Measurements from ENCODE around the gene IGLL1.
"Not testable (repeated sequence)": the region's sequence is repeated elsewhere in the genome, so short reads cannot be mapped to it uniquely, and the experiment has no call there.

Gene IGLL1

DNA sequence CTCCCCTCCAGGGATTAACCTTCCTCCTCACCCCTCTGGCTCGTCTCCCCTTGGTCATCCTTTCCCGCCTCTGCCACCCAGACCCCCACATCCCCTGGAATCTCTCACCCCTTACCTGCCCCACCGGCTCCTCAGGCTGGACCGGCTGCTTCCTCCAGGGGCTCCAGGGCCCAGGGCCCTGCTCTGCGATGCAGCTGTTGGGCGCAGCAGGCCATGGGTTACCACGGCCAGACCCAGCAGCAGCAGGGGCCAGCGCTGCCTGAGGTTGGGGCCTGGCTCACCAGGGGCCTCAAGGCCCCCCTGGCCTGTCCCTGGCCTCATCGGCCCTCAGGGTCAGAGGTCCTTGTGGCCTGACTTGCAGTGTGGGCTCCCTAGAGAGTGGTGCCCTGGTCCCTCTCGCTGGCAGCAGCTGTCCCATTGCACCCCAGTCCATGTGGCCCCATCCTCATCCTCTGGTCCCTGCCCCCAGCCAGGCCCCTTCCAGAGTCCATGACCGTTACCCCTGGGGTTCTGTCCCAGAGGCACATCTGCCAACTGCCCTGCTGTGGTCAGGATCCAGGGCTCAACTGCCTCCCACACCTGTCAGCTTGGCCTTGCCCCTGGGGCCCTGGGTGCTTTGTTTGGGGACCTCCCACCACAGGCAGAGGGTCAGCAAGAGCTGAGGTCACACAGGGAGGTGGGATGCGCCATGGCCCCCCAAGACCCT, at the start of gene IGLL1:
Gene IGLL1 (minus strand): TSS at position 421 of the 706 bp plus-strand sequence. CDS start 100 bp downstream, at position 321.
- no peak for DNase-seq

DNA sequence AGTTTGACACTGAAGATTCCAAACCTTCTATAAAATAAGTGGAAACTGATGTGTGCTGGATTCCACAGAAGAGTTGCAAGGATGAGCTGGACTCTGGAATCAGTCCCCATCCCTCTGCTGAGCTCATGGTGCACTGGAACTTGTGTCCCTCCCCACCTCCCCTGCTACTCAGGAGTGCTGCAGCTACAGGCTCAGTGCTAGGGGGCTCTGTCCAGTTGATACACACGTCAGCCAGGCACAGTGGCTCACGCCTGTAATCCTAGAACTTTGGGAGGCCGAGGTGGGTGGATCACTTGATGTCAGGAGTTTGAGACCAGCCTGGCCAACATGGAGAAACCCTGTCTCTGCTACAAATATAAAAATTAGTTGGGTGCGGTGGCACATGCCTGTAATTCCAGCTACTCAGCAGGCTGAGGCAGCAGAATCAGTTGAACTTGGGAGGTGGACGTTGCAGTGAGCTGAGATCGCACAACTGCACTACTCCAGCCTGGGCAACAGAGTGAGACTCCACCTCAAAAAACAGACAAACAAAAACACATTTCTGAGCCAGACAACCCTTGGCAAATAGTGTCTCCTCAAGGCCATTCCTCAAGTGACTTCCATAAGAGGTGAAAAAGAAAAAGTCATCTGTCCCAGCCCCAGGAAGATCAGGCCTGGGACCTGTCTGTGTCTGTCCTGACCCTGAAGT, 48.1 kb upstream of the IGLL1 start:
- not testable (repeated sequence) for DNase-seq

DNA sequence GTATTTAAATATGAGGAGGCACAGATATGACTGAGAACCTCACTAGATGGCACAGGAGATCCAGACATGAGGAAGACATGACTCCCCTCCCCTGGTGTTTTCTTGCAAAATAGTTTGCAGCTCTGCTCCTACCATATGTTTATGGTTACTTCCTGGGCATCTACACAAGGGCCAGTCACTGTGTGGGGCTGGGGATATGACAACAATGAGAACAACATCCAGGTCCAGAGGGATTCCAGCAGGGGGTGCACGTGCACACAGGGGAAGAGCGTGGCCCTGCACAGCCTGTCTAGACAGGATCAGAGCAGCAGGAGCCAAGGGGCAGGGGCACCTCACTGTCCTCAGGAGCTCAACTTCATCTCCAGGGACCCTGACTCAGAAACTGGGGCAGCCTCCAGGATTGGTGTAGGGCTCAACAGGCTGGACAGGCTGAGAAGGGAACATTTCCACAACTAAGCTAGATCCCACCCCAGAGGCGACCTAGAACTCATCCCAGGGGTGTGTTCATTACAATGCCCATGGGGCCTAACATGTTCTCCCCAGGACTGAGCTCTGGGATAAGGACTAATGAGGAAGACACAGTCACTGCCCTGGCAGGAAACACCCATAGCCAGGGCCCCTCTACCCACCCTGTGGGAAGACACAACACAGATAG, 47.4 kb upstream of the IGLL1 start:
- peak; percentile 49 for DNase-seq

DNA sequence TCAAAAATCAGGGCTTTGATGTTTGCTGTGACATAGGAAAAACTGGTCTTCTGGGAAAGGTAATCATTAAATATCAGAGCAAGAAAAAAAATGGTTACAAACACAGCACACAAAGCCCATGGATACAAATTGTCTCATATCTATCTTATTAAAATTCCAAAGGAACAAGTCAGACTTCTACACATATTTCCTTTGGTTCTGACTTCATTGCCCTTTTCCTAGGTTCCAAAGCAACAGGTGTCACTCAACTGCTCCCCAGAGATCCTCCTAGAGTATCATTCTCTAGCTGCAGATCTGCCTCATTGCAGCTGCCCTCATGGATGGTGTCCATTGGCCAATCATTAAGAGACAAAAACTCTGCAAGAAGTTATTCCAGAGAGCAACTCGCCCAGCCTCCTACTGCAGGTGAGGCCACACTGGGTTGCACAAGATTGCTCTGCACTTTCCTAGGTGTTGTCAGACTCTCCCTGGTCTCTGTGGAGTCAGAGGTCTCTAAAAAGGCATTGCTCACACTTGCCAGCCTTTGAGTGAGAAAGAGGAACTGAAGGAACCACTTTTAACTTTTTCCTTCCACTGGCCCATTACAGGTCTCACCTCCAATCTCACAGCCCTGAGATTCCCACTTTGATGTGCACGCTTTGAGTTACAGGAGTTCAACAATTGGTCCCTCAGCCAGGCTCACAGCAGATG, 46.3 kb upstream of the IGLL1 start:
- no peak for DNase-seq

DNA sequence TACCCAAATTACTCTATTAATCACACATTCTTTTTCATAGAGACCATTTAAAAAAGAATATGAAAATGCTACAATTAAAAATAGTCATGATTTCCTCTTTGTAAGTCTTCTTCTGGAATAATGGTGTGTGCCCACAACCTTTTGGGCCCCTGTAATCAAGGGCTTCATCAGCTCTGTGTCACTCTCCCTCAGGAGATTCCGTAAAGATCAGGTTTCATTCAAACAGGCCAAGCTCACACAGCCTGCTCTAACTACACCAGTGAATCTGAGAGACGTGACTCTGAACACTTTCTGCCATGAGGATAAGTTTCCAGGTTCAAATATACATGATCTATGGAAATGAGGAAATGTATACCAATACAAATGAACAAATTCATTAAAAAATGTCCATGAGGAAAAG, 42.5 kb upstream of the IGLL1 start:
- DNase-seq: no peak

DNA sequence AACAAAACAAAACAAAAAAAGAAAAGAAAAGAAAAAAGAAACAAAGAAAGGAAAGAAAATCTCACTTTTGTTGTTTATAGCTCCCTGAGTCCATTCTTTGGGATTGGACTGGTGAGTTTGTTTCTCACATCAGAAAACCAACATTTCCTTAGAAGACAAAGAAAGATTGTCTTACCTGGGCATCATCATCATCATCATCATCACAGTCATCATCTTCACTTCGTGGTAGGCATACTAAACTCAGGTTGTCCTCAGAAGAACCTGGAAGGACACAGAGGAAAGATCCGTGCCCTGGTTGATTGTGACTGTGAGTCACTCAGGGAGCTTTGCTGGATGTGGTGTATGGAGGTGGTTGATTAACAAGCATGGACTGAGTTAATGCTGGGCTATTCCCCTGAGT, 41.8 kb upstream of the IGLL1 start:
- DNase-seq: not testable (repeated sequence)

DNA sequence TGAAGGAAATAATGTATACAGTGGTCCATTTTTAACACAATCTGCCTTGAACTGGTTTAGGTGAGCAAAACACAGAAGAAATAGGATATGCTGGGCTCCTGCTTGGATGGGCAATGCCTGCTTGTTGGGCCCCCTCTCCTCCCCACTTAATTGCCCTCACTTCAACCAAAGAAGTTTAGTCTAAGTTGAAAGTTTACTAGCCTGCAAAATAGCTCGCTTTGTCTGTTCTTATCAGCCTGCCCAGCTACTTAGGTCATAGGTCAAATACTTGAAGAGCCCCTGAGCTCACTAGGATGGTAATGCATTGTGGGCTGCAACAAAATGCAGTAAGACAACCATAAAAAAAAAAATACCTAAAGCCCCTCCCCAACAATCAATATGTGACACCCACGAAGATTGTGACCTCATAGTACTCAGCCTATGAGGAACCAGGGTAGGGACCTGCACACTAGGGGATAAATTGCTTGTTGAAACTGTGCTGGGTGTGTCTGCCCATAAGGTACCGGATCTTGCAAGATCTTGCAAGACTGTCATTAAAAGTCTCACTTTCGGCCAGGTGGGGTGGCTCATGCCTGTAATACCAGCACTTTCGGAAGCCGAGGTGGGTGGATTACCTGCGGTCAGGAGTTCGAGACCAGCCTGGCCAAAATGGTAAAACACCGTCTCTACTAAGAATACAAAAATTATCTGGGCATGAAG, 41.1 kb upstream of the IGLL1 start:
- DNase-seq: no peak

DNA sequence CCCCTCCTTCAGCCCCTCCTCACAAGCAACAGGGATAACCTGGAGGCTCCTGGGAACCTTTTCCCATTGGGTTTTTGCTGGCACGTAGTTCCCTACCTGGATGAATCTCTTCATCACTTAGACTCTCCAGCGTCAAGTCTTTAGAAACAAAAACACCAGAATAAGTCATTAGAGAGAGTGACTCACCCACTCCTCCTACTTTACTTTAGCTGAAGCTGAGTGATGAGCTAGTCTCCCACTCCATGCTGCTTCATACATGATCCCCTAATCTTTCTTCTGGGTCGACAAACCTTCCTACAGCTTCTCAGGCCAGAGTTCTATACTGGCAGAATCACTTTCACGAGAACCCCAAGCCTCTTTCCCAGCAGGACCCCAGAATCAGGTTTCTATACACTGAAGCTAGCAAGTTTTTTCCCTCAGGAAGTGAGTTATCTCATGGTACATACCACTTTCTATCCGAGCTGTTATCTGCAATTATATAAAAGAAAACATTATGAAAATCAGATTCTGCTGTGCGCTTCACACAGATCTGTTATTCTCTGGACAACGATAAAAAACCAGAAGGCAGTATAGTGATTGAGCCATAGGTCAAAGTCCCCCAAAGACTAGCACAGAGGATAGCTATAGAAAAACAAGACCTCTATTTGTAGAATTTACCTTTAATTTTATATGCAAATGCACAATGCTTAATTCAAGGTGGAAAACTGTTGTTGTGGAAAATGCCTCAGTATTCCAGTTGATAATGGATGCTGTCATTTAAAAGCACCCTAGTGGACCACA, 33.3 kb upstream of the IGLL1 start:
- DNase-seq: no peak

DNA sequence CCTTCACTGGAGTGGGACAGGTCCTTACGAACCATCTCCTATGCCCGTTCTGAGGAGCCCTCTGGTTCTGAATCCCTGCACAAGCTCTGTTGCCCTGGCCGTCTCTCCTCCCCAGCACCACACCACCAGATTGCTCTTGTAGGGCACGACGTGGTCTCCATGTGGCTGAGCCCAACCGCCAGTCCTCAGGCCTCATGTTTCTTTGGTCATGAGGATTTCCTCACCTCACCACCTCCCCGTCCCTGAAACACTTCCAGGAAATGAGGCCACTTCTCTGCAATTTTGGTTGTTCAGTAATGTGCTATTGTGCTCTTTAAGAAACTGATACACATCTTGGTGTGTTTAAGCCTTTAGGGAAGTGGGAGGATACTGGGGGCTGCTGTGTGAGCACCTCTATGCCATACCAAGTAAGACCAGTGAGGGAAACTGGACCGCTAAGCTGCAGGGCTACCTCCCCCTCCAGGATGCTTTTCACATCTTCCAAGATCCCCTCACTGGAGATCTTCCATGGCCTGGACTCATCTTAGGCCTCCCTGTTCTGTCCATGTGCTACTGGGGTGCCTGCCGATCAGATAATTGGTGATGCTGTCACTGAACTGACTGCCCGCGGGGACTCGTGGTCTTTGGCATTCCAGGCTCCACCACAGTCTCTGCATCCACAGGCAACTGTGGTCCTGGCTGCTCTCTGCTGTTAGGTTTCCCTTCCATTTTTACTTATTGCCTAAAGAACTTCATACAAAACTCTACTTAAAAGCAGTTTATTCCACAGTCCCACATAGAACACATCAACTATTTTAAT, 30.1 kb upstream of the IGLL1 start:
- DNase-seq: no peak

DNA sequence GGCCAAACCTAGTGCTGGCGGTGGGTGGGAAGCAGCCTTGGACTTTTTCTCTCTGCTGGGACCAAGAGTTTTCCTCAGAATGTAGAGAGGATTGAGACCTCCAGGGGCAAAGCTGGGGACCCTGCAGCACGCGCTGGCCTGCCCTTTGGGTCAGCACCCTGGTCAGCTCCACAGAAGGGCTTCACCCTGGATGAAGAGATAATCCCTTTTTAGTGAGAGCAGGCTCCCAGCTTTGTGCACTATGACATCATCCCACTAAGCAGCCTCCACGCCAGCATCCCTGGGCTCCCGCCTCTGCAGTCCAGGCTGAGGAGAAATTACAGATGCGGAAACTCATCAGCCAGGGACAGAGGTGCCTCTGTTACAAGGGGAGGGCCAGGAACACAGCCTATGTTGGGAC, 28.5 kb upstream of the IGLL1 start:
- DNase-seq: no peak

DNA sequence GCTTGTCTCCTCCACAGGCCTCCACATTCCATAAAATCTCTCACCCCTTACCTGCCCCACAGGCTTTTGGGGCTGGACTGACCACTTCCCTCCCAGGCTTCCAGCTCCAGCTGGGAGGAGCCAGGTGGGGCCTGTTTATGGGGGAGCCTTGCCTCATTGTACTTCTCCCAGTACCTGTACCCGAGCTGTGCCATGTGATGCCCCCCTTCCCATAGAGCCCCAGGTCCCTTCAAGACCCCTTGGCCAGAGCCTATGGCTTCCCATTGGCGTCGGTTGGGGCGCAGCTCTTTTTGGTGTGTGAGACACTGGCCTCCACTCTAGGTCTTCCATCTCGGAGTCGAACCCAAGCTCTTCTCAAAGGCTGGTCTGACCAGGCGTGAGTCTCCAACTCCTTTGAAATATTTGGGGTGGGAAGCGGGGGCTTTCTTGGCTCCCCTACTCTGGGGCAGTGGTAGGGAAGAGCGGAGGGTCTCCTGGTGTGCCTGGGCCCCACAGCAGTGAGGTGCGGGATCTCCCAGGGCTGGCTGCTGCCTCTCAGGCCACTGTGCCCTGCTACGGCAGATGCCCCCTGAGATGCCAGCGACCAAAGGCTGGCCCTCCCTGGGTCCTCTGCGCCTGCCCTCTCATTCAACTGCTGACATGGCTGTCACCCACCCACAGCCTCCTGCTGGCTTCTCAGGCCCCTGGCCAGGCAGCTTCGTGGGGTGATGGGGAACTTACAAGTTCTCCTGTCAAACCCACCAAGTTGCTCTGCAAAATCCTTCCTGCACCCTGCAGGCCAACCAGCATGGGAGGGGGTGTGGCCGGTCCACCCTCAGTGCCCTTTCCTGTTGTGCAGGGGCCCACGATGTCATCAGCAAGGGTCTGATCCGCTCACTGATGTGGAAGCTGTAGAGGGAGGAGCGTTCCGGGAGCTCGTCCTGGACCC, 26.4 kb upstream of the IGLL1 start:
- no peak for DNase-seq

DNA sequence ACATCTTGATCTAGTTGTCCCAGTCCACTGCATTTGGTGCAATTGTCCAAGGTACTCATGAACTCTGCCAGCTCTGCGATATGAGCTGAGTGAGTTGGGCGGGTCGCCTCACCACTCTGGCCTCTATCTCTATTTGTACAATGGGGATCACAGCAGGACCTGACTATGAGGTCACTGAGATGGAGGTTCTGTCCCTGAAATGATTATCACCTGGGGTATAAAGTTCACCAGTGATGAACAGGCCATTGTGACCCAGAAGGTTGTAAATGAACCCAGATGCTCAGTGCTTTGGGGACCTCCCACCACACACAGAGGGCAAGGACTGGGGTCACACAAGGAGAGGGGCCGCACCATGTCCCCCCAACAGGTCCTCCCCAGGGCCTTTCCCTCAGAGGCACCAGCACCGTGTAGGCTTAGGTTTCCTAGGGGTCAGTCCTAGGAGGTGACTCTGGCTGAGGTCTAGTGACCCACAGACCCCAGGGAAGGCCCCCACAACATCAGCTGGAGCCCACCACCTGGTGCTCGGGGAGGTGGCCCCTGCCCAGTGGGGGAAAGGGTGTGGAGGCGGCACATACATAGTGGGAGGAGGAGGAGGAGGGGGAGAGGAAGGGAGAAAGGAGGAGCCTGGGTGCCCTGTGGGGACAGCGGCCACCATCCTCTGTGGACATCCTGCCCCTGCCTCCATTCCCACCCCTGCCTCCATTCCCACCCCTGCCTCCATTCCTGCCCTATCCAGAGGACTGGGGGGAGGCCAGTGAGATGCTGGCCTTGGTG, 25.0 kb upstream of the IGLL1 start:
- DNase-seq: no peak

DNA sequence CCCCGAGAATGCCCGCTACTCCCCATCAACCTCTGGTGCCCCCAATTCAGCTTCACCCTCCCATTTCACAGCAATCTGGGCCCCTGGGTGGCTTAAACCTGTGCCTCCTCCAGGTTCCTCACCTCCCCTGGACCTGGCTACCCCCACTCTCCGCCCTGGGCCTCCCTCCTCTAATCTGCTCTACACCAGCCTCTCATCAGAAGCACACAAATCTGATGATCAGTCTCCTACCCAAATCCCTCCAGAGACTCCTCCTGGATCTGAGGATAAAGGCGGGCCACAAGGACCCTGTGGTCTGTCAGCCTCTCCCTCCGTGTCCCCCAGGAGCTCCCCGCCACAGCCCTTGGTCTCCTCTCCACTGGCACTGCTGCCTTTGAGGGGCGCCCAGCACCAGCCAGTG, 23.2 kb upstream of the IGLL1 start:
- no peak for DNase-seq

DNA sequence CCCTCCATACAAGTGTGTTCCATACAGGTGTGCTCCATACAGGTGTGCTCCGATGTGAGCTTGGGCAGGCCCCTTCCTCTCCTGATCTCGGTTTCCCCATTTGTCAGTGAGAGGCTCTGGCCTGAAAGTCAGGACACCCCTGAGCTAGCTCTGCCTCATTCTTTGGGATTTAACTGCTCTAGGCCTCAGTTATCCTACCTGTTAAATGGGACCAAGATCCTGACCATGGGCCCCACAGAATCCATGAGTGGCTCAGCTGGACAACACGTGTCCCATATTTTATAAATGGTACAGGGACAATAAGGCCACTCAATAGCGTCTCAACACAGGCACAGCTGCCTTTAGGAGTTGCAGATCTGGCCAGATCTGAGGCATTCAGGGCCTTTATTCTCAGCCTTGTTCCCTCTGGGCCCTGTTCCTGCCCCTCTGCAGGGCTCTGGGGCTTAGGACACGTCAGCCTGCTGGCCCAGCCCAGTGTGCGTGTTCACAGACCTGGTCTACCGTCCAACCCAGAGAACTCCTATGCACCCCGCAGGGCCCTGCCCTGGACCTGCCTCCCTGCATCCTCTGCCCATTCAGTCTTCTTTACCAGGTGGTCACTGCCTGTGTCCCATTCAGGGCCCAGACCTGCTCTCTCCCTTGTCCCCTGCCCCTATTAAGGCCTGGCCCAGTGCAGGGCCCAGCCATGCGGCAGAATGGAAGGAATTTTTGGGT, 18.9 kb upstream of the IGLL1 start:
- DNase-seq: no peak

DNA sequence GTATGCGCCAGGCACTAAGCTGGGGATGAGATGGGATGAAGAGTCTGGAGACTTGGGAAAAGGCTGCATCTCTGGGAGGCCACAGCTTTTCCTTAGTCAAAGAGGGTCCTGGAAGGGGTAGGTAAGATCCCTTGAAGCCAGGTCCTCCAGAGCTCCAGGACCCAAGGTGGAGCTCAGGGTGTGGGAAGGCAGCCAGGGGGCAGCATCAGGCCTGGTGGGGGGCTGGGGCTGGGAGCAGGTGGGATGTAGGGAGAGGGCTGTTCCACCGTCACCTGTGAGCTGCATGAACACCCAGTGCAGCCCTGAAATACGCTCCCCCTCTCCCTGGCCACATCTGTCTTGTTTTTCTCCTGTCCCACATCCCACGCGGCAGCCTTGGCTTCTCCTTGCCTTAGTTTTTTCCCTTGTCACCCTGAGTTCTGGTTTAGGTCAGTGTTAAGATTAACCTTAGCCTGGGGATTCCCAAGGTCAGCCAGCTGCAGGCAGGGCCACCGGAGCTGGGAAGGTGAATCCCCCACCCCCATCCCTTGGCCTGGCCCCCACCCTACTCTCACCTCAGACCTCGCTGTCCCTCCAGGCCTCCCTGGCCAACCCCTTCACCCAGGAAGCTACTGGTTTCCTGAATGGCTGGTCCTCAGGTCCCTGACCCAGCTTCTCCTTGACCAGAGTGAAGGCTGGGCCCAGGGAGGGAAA, 17.6 kb upstream of the IGLL1 start:
- DNase-seq: not testable (repeated sequence)

DNA sequence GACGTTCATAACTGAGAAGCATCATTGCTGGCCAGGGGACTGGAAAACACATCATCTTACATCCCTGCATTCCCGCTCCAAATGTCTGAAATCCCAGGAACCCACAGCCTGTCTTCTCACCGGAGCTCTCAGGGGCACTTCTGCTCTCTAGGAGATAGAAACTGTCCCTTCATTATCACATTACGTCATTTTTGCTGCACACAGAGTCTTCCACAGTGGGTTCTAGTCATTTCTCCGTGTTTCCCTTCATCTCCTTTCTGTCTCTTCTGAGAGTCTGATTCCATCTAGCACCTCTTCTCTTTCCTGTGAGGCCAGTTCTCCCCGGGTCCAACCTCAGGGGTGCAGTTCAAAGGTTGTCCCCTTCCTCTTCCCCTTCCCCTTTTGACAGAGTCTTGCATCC, 15.8 kb upstream of the IGLL1 start:
- DNase-seq: not testable (repeated sequence)

DNA sequence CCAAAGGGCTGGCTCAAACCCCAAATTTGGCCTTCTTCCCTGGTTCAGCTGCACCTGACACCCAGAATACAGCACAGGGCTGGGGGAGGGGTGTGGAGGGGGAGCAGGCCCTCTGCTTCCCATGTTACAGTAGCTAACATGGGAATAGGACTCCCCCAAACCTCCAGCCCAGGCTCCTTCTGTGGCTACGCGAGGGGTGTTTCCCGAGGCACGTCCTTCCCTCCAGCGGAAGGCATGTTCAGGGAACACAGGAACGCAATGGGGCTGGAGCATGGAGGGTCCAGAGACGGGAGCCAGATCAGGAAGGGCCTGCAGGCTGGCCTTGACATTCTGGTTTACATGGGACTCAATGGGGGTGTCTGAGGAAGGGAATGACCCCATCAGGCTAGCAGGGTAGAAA, 11.8 kb upstream of the IGLL1 start:
- DNase-seq: no peak
